GM19043 (cell line): ENCODE measurements around the gene ARID1B.

ENCODE experiments used
- ATAC-seq: cut with Tn5 transposase; IDR thresholded peaks from one replicate; pipeline ENCODE4 v1.9.1; 2021; ENCODE audit warnings: low read depth; ENCODE audit not compliant: unreplicated experiment

Gene ARID1B

DNA sequence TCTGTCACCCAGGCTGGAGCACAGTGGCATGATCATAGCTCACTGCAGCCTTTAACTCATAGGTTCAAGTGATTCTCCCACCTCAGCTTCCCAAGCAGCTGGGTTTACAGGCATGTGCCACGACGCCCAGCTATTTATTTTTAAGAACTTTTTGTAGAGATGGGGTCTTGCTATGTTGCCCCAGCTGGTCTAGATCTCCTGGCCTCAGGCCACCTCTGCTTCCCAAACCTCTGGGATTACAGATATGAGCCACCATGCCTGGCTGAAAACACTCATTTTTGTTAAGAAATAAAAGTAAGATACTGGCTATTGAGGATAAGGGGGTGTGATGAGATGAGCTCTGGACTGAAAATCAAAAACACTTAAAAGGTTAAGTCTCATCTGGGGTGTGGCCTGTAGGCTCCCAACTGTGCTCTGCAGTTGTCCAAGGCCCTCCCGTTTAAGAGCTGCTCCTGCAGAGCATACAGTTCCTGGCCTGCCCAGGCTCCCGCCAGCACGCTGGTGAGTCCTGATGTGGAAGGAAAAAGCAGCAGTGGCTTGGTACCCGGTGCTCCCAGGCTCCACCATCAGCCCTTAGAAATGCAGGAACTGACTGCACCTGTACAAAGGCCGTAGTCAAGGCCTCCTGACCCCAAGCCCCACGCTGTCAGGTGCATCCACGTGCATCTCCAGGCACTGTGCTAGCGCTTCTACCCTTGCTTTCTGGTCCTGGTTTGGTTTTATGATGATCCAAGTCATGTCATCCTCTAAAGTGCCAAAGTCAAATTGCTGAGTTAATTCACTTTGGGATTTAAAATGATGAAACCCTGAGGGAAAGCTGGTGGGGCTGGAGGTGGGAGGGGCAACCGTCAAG lies 434.7 kb downstream of the ARID1B start:
- ATAC-seq = no peak

DNA sequence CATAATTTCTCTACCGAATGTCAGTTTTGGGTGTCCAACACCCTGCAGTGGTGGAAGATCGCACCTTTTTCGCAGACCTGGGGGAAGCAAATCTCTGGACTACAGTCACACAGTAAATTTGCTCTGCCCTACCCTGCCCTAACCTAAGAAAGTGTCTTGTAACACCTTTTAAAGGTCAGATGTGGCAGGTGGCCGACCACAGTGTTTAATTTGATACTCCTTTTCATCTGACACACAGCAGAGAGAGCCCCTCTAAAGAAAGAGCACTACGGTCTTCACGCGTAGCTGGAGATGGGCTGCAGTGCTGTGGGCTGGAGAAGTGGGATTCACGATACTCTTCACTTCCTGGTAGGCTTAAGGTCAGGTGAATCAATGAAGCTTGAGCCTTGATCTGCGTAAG lies 436.2 kb downstream of the ARID1B start:
- ATAC-seq = no peak

DNA sequence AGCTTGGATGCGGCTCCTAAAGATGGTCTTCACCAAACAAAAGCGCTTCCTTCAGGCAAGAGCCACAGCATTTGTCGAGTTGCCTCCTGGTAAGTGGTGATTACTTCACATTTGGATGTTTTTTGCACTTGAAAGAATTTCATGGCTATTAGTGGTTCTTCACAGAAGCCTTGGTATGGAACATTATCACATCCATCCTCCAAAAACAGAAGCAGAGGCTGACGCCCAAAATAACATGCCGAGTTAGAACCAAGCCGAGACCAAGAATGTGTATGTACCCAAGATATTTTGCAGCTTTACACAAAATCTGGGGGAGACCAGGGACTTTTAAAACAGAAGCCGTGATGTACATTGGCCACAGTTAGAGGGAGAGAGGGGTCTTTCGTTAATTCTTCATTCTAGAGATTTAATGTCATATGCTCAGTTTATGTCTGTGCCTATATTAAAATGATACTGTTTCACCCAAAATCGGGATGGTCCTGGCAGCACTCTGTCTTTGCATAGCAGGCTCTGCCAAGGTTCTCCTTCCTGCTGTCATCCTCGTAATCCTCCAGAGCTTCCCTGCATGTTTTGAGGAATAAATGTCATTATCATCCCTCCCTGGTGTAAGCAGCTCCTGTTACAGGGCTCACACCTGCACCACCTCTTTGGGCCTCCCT lies 436.9 kb downstream of the ARID1B start:
- no peak for ATAC-seq

DNA sequence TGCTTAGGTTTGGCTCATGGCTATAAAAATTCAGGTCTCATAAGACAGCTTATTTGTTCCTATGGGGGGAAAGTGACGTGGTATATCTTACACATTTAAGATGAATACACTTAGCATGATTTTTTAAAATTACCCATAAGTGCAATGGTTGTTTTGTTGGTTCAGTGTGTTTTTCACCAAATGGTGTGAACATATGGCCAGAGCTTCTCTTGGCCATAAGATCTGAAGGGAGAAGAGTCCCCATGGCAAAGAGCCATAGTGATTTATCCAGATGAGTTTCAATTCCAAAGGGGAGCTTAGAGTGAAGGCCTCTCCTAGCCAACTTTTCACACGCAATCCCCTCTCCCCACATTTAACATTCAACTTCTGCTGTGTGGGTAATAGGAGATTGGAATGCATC lies 438.5 kb downstream of the ARID1B start:
- ATAC-seq = no peak

DNA sequence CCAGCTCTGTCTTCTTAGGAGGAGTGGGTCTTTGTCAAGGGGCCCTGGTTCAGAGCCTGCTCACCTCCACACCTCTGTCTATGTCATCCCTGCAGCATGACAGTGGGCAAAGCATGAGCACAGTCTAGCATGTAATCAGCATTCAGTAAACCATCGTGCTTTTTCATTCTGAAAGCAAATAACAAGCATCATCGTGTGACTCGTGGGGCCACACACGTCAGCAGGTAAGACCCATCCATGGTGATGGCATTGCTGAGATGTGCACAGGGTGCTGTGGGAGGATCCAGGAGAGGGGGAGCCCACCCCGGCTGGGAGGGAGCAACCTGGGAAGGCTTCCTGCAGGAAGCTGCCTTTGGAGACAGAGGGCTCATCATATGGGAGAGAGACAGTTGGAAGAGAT lies 439.4 kb downstream of the ARID1B start:
- no peak for ATAC-seq

DNA sequence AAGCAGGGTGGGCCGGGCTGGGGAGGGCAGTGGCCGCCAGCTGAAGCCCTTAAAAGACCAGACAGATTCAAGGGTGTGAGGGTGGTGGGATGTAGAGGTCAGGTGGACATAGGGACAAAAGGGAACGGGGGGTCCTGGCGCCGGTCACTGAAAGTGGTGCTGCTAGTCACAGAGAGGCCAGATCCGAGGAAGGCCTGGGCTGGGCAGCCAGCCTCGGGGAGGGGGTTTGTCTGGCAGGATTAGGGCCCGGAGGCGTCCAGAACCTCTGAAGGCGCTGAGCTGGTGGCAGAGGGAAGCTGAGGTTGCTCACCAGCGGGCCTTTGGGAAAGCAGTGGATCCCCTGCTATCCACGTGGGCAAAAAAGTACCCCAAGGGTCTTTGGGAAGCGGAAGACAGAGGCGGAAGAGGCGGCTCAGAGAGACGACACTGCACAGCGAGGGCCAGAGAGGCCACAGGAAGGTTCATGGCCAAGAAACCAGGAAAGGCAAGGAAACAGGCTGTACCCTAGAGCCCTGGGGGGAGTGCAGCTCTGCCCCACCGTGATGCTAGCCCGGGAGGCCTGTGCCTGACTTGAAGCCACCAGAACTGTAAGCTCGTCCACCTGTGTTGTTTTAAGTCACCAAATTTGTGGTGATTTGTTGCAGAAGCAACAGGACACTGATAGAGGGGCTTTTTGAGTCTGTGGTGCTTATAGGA lies 440.2 kb downstream of the ARID1B start:
- no peak for ATAC-seq

DNA sequence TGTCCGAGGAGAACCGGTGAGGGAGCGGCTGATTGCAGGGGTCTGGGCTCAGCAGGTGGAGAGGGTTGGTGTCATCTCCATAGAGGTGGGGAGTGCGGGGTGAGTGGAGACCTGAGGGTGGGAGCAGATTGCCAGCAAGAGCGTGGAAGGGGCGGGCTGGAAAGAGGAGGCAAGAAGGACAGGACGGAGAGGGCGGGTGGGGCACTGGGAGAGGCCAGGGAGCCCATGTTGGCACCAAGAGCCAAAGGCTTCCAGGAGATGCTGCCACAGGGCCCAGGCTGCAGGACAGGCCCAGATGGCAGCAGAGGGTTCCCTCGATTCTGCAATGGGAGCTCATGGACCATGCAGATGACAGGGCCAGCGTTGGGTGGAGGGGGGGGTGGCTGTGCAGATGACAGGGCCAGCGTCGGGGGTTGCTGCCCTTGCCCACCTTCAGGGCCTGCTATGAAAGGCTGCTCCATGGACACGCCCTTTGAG lies 440.8 kb downstream of the ARID1B start:
- no peak for ATAC-seq

DNA sequence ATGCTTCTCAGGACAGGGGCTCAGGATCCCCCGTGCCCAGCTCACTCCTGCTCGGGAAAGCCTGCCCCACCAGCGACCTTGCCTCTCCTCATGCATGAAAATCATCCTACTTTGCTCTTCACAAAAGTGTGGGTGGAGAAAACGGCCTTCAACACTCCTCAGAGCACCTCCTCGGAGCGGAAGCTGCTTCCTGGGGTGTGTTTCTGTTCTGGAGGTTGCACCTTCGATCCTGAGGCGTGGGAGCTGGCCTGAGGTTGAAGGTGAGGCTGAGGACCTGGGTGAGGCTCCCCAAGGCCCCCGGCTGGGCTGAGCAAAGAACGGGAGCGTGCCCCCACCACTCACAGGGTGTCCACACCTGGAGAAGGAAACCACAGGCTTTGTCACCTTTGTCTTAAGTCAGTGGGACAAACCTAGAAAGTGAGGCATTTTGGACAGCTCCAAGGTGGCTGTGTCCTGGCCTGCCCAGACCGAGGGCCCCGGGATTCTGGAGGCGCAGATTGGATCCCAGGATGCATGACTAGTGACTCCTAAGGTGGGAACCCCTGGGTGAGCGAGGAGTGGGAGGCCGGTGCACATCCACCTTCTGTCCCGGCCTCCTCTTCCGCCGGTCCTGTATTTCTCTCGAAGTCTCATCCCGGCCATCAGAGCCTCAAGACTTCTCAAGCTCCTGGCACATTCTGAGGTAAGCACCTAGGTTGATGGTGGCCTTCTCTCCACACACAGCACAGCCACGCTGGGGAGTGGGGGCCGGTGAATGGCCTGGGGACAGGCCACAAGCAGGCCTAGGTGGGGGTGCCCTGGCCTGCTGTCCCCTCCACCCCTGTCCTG lies 441.4 kb downstream of the ARID1B start:
- ATAC-seq = no peak

DNA sequence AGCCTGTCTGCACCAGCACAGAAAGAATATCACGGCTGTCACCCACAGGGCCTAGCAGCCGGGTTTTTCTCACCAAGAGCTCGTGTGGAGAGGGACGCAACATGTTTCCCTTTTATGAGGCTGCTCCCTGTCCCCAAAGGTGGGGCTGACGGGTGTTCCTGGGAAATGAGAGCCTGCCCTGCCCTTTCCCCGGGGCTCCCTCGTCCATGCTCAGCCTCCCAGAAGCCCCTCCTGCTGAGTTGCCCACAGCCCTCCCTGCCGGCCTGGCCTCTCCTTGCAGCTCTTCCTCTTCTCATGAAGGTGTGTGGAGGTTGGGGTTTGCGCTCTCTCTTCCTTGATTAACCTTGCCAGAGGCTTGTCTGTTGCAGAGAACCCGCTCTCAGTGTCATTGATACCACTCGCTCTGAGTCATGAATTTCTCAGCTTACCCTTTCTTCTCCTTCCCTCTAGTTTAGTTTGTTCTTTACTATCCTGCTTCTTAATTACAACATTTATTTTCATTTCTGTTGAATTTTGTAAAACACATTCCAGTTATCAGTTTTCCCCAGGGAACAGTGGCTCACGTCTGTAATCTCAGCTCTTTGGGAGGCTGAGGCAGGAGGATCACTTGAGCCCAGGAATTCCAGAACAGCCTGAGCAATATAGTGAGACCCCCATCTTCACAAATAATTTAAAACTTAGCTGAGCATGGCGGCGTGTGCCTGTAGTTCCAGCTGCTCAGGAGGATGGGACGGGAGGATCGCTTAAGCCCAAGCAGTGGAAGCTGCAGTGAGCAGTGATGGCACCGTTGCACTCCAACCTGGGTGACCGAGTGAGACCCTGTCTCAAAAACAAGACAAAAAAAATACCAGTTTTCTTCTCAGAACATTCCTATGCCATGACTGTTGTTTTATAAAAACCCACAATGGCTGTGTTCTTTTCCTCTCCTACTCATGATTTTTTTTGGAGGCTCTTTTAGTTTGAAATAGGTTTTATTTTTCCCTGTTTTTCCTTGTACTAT lies 442.3 kb downstream of the ARID1B start:
- ATAC-seq = no peak

DNA sequence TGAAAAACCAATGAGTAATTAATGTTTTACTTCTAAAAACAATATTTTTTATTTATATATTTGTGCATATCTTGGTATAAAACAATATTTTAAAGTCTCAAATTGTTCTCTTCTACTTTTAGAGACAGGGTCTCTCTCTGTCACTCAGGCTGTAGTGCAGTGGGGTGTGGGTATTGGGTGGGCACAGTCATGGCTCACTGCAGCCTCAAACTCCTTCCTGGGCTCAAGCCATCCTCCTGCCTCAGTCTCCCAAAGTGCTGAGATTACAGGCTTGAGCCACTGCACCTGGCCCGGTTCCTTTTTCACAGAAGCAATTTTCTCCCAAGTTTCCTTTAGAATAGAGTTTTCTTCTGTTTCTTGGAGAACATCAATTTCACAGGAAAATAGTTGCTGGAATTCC lies 443.3 kb downstream of the ARID1B start:
- no peak for ATAC-seq

DNA sequence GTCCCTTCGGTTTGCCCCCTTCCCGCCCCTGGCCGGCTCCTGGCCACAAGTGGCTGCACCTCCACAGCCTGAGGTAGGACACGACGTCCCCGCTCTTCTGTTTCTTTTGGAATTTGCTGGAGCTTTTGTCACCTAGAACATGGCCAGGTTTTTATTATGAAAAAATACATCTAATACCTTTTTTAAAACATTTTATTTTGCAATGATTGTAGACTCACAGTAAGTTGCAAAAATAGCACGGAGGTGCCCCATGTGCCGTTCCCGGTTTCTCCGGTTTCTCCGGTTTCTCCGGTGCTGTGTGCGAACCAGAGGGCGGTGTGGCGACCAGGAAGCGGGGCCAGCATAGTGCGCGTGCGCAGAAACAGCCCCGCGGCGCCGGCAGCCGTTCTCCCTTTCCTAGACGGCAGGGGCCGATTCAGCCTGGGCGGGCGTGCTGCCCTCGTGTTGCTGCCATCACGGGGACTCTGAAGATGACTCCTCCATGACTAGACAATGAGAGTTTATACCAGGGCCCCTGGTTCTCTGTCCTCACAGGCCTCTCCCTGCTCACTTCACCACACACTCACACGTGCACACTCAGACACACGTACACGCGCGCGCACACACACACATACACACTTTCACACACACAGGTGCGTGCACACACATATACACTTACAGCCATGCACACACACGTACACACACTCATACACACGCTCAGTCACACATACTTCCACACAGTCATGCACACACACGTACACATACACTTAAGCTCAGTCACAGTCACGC lies 444.1 kb downstream of the ARID1B start:
- no peak for ATAC-seq

DNA sequence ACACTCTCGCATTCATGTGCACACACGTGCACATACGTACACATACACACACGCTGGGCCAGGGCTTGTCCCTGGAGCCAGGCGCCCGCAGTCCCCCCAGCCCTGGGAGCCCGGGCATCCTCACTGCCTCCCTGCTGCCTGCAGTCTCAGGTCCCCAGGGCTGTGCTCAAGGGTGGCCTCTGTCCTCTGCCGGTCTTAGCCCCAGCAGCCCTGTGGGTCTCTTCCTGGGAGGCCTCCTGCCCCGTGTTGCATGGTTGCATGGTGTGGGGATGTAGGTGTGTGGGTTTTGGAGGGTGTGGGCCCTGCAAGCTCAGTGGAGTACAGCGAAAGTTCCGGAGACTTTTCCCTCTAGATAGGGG lies 444.6 kb downstream of the ARID1B start:
- no peak for ATAC-seq

DNA sequence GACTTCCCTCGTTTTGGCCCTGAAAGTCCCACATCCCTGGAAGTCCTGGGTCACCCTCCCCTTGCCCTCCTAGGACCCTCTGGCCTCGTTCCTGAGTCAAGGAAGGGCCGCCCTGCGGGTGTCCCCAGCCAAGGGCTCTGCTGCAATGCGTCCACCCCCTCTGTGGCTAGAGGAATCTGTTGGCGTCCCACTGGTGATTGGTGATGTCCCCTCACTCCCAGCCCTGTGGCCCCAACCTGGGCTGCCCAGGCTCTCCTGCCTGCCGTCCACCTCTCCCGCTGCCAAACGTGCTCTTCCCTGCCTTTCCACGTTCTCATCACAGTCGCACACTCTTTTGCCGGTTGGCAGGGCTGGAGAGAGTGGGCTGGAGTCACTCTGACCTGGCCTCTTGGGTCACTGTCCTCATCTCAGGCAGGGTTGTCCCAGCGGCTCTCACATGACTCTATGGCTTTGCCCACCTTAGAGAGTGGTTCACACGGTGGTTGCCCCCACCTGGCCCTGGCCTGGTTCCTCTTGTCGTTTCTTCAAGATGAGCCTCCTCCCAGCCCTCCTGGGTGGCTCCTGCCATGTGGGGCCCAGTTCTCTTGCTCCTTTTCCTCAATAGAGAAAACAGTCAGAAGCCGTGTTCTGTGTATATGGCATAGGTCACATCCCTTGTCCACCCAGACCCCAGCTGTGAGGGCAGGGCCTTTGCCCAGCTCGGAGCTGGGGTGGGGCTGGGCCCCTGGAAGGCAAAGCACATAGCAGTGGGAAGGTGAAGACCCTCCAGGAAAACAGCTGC lies 445.2 kb downstream of the ARID1B start:
- peak; percentile 4 for ATAC-seq

DNA sequence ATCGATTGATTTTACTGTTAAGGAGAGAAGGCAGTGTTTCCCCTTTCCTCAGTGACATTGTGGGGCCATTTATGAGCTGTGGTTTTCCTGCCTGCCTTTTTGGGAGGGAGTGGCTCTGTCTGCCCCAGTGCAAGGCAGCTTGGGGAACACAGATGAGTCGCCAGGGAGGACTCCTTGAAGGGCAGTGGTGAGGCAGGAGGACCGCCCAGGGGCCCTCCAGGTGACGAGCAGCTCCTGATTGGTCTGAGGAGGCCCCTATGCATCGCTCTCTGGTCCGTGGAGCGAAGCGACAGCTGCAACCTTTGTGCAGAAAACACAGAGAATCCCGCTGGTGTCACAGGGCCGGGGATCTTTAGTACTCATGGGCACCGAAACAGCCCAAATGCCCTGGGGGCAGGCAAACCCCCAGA lies 445.8 kb downstream of the ARID1B start:
- peak; percentile 44 for ATAC-seq

DNA sequence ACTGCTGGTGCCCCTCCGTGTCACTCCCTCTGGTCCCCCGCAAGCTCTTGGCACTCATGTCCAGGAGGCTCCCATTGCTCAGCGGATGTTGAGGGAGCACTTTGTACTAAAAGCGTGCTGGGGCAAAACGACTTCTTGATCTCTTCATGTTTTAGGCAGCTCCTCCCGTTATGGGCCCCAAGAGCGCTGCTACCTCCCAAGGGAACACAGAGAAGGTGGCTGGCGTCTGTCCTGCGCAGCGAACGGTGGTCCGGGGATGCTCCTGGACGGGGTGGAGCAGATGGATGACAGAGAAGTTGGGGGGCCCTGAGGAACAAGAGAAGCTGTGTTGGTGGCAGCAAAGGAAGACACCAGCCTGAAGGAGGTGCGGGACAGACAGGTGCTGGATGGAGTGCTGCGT lies 446.3 kb downstream of the ARID1B start:
- no peak for ATAC-seq

DNA sequence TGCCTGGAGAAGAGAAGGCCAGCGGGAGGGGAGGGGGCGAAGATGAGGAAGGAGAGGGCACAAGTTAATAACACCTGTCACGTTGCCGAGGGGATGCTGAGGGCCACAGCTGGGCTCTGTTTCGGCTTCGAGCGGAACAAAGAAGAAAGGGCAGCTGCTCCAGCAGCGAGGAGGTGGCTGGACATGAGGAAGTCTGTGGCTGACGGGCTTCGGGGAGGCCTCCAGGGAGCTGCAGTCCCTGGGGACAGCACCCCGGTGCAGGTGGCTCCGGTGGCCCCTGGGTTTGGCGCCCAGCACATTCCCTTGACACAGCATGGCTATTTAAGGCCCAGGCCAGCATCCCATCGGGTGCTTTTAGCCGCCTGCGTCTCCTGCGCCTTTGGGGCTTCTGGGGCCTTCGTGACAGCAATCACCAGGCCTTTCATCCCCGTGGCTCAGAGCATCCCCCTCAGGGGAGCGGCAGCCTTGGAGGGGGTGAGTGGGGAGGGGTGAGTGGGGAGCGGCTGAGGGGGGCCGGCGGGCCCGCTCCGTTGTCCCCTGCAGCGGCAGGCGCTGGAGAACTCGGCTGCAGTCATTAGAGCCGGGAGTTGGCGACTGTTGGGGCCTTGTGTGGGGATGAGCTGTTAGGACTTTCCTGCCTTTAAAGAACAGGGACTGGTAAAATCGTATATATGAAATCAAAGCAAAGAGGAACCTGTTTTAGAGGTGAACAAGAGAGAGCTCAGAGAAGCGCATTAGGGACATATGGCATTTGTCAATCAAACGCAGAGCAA lies 447.2 kb downstream of the ARID1B start:
- ATAC-seq = peak; percentile 32

DNA sequence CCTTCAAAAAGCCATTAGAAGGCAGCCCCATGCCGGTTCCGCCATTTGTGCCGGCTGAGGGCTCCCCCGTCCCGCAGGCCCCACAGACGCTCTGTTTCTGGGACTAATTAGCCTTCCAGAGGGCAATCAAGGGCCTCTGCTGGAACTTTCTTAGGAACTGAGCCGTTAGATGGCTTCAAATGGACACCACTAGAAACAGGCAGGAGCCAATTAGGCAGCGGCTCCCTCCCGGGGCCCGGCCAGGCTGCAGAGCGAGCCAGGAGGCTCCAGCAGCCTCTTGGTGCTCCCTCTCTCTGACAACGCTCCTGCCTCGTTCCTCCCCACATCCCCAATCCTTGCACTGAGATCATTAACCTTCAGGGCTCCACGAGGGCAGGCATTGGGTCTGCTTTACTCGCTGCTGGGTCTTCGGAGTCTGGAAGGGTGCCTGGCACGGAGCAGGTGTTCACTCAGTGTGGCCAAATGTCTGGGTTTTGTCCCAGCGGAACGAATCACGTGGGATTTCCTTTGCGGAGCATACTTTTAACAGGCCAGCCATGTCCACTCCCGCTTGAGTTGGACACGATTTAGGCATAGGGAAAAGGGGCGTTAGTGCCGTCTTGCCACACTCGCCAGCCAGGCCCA lies 447.9 kb downstream of the ARID1B start:
- no peak for ATAC-seq
